ENCODE data around the gene ARHGAP6.

- TF ChIP-seq USF2 (IDR thresholded peaks at IDR 0.05; ENCODE audit: low read depth, low read length) (no peak), CEBPB (IDR thresholded peaks at IDR 0.05; ENCODE audit: low read depth, low read length) (no peak), POLR2A (IDR thresholded peaks at IDR 0.05; ENCODE audit: low read depth, low read length) (no peak), RAD21 (IDR thresholded peaks at IDR 0.05; ENCODE audit: low read length) (no peak), CTCF (conservative IDR thresholded peaks at IDR 0.05; ENCODE audit: low read depth, low read length) (no peak), CHD1 (IDR thresholded peaks at IDR 0.05; ENCODE audit: low read depth, low read length) (no peak), RCOR1 (IDR thresholded peaks at IDR 0.05; ENCODE audit: insufficient replicate concordance, low read length) (no peak), BHLHE40 (IDR thresholded peaks at IDR 0.05; ENCODE audit: low read depth, low read length) (no peak), MXI1 (IDR thresholded peaks at IDR 0.05; ENCODE audit: borderline replicate concordance, low read depth, low read length) (no peak), RFX5 (IDR thresholded peaks at IDR 0.05; ENCODE audit: low read depth, low read length) (no peak), ELK1 (IDR thresholded peaks at IDR 0.05; ENCODE audit: borderline replicate concordance, low read depth, low read length) (no peak), MAZ (IDR thresholded peaks at IDR 0.05; ENCODE audit: borderline replicate concordance, low read depth, low read length) (no peak), SMC3 (IDR thresholded peaks at IDR 0.05; ENCODE audit: low read depth, low read length) (no peak), NFE2L2 (IDR thresholded peaks at IDR 0.05; ENCODE audit: low read depth, low read length) (no peak)
Observed at GRCh38 chrX:11566173-11566572, 99.5 kb downstream of the ARHGAP6 start.
